Measurements from ENCODE around the gene GPR27. TPM values are rescaled to one million over a fixed set of nuclear protein-coding genes. Genes with fewer than 3 reads are reported as not detected.

The GPR27 gene, protein sequence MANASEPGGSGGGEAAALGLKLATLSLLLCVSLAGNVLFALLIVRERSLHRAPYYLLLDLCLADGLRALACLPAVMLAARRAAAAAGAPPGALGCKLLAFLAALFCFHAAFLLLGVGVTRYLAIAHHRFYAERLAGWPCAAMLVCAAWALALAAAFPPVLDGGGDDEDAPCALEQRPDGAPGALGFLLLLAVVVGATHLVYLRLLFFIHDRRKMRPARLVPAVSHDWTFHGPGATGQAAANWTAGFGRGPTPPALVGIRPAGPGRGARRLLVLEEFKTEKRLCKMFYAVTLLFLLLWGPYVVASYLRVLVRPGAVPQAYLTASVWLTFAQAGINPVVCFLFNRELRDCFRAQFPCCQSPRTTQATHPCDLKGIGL
- 0.65 and 0.86 TPM in 2 replicates for total RNA-seq

DNA sequence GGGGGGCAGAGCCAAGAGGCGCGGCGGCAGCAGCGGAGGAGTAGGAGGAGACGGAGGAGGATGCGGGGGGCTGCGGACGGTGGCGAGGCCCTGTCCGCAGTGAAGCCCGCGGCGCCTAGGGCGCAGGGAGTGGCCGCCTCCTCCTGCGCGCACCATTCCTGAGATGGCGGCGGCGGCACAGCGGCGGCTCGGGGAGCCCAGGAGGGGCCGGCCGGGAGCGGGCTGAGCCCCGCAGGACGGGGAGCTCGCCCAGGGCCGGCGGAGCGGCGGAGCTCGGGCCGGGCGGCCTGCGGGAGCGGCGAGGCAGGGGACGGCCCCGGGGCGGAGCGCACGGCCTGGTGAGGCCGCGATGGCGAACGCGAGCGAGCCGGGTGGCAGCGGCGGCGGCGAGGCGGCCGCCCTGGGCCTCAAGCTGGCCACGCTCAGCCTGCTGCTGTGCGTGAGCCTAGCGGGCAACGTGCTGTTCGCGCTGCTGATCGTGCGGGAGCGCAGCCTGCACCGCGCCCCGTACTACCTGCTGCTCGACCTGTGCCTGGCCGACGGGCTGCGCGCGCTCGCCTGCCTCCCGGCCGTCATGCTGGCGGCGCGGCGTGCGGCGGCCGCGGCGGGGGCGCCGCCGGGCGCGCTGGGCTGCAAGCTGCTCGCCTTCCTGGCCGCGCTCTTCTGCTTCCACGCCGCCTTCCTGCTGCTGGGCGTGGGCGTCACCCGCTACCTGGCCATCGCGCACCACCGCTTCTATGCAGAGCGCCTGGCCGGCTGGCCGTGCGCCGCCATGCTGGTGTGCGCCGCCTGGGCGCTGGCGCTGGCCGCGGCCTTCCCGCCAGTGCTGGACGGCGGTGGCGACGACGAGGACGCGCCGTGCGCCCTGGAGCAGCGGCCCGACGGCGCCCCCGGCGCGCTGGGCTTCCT is at the start of gene GPR27:
TSS of gene GPR27 (plus strand) at position 155 of the 909 bp plus-strand sequence. CDS start at position 350, 195 bp downstream.

GRCh38 chr3:71725271-71725991 is 28.2 kb upstream of the GPR27 start, which contains the start of gene EIF4E3:
TSS of gene EIF4E3 (minus strand) at chr3:71725402. CDS start at chr3:71725367, 35 bp downstream.

GRCh38 chr3:71784914-71785531 is 31.4 kb downstream of the GPR27 start, which contains the start of gene PROK2:
TSS of gene PROK2 (minus strand) at chr3:71785148. CDS start at chr3:71785052, 96 bp downstream.

Other genes with a start within 250 kb of the GPR27 start
- 166 and 203 TPM in 2 replicates for gene FOXP1, start 170.1 kb upstream of the GPR27 start, total RNA-seq
- 6.2 and 7.8 TPM in 2 replicates for gene EIF4E3, start 28.5 kb upstream of the GPR27 start, total RNA-seq
- gene PROK2, start 31.3 kb downstream of the GPR27 start, total RNA-seq, result not detected in 2 replicates